Adrenal gland (tissue), 5 donors: ENCODE data around the gene RHBDF2.

Source experiments
- POLR2A ChIP-seq, 2 donors: fragments of 450-650 bp; IDR thresholded peaks; one replicate each; pipeline ENCODE4 v1.6.1; 2017; ENCODE audit warnings: antibody characterized with exemption in 2 of 2, mild to moderate bottlenecking in 2 of 2, moderate library complexity in 1 of 2
- TF ChIP-seq, protein P1 (sequence below), 6 experiments: fragments of 450-650 bp in 4 of 6; fragments of 200-600 bp in 2 of 6; sonication (generic) in 1 of 6; IDR thresholded peaks; 1 replicate in 5 of 6; 2 replicates in 1 of 6; pipeline versions ENCODE4 v1.5.1 to v1.8.0; 2016 to 2021; ENCODE audit warnings: antibody characterized with exemption in 6 of 6, mild to moderate bottlenecking in 2 of 6, moderate library complexity in 1 of 6
- donor health status: DM: no; HTN: no; CAD: no.

DNA sequence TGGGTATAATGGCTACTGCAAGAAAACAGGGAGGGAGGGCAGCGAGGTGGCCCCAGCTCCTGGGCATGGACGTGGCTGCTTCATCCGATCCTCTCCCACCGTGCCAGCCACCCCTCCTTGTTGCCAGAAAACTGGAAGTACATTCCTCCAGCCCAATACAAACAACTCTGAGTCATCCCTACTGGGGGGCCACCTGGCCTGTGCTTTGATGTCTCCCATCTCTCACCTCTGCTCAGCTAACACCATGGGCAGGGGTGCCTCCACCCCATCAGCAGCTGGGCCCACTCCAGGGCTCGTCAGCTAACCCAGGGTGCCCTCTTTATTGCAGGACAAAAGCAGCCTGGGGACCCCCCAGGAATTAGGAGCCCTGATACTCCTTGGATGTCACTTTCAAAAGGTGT is 2.0 kb downstream of the RHBDF2 start:
- TF ChIP-seq, protein P1, sequence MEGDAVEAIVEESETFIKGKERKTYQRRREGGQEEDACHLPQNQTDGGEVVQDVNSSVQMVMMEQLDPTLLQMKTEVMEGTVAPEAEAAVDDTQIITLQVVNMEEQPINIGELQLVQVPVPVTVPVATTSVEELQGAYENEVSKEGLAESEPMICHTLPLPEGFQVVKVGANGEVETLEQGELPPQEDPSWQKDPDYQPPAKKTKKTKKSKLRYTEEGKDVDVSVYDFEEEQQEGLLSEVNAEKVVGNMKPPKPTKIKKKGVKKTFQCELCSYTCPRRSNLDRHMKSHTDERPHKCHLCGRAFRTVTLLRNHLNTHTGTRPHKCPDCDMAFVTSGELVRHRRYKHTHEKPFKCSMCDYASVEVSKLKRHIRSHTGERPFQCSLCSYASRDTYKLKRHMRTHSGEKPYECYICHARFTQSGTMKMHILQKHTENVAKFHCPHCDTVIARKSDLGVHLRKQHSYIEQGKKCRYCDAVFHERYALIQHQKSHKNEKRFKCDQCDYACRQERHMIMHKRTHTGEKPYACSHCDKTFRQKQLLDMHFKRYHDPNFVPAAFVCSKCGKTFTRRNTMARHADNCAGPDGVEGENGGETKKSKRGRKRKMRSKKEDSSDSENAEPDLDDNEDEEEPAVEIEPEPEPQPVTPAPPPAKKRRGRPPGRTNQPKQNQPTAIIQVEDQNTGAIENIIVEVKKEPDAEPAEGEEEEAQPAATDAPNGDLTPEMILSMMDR (IDR thresholded peaks at IDR 0.05) = no peak
- TF ChIP-seq POLR2A (IDR thresholded peaks at IDR 0.05) = no peak
